OCI-LY7 (cell line): ENCODE results near the gene PCK1. TPM values are rescaled to one million over a fixed set of nuclear protein-coding genes. Genes with fewer than 3 reads are reported as not detected.

Experiments used
- BruUV-seq: library from RNA; stranded (reverse); fragments of 400-500 nt; replicated peaks from 2 replicates; lab custom pipeline; 2021; lab: Mats Ljungman, UMichigan
- CTCF ChIA-PET: fragments of 300-600 bp; sonication (Branson Sonifier 250); formaldehyde crosslinking; loops from one replicate; lab custom pipeline; 2022; ENCODE audit warnings: antibody characterized with exemption; ENCODE audit not compliant: unreplicated experiment; lab: Charles Lee
- POLR2A ChIA-PET: fragments of 300-600 bp; sonication (Branson Sonifier 250); formaldehyde crosslinking; loops from one replicate; lab custom pipeline; 2022; ENCODE audit warnings: antibody characterized with exemption; lab: Charles Lee
- DNase-seq: peaks from one replicate; pipeline ENCODE4 v3.0.0-alpha.2; 2015; ENCODE audit warnings: low spot score
- H2AFZ ChIP-seq: fragments of 200-600 bp; sonication (generic), shearing (Covaris generic); 2 replicates; pipeline ENCODE4 v1.6.1; 2014; ENCODE audit warnings: mild to moderate bottlenecking, antibody characterized with exemption, low read length, moderate library complexity
- H3K27ac ChIP-seq: fragments of 200-600 bp; sonication (generic); 2 replicates; pipeline ENCODE4 v1.5.1; 2014; ENCODE audit warnings: mixed run types, low read depth, mild to moderate bottlenecking, moderate library complexity, low read length, inconsistent platforms; ENCODE audit not compliant: poor library complexity, severe bottlenecking
- H3K36me3 ChIP-seq: fragments of 200-600 bp; sonication (generic); 2 replicates; pipeline ENCODE4 v1.6.1; 2014; ENCODE audit warnings: mild to moderate bottlenecking, antibody characterized with exemption, low read length, moderate library complexity, mixed read lengths; ENCODE audit not compliant: insufficient read depth
- H3K4me1 ChIP-seq: fragments of 200-600 bp; sonication (generic); 2 replicates; pipeline ENCODE4 v1.5.1; 2014; ENCODE audit warnings: mild to moderate bottlenecking, low read length; ENCODE audit not compliant: insufficient read depth, poor library complexity, severe bottlenecking
- H3K4me2 ChIP-seq: fragments of 200-600 bp; sonication (generic); 2 replicates; pipeline ENCODE4 v1.6.1; 2014; ENCODE audit warnings: mild to moderate bottlenecking, low read length
- H3K4me3 ChIP-seq: fragments of 200-600 bp; sonication (generic); 2 replicates; pipeline ENCODE4 v1.5.1; 2014; ENCODE audit warnings: mild to moderate bottlenecking, low read depth, low read length; ENCODE audit not compliant: poor library complexity, severe bottlenecking
- H3K79me2 ChIP-seq: fragments of 200-600 bp; sonication (generic); 2 replicates; pipeline ENCODE4 v1.6.1; 2016; ENCODE audit warnings: low read depth, mild to moderate bottlenecking, low read length, moderate library complexity, mixed read lengths; ENCODE audit not compliant: insufficient read depth
- H3K9me2 ChIP-seq: fragments of 200-600 bp; sonication (generic); 2 replicates; pipeline ENCODE4 v1.6.1; 2016; ENCODE audit warnings: mild to moderate bottlenecking, low read length, mixed read lengths; ENCODE audit not compliant: insufficient read depth
- H3K9me3 ChIP-seq: fragments of 200-600 bp; sonication (generic); 2 replicates; pipeline ENCODE4 v1.6.1; 2014; ENCODE audit warnings: mild to moderate bottlenecking, mixed run types, low read length, mixed read lengths
- H4K20me1 ChIP-seq: fragments of 200-600 bp; sonication (generic); 2 replicates; pipeline ENCODE4 v1.6.1; 2014; ENCODE audit warnings: mild to moderate bottlenecking, antibody characterized with exemption, low read length, moderate library complexity, mixed read lengths; ENCODE audit not compliant: insufficient read depth
- CTCF ChIP-seq: fragments of 200-600 bp; sonication (generic); conservative IDR thresholded peaks from 2 replicates; pipeline ENCODE4 v1.5.1; 2014; ENCODE audit warnings: mild to moderate bottlenecking, antibody characterized with exemption, low read length, moderate library complexity, mixed read lengths
- EZH2phosphoT487 ChIP-seq: fragments of 200-600 bp; sonication (generic); IDR thresholded peaks from 2 replicates; pipeline ENCODE4 v1.6.1; 2018; ENCODE audit warnings: low read depth, borderline replicate concordance, mild to moderate bottlenecking, mixed run types, antibody characterized with exemption, low read length, moderate library complexity, mixed read lengths
- intact Hi-C: fragments of 100-400 bp; cut with micrococcal nuclease; formaldehyde crosslinking; loops from one replicate; pipeline ENCODE4 v1.10.0; 2022; ENCODE audit not compliant: unreplicated experiment
- total RNA-seq, 2 experiments: library from RNA; depleted of rRNA in 1 of 2; stranded (reverse); fragments of >200 nt in 1 of 2; shearing (Covaris generic) in 1 of 2; gene quantifications; 2 replicates each; pipeline ENCODE4 v1.2.3, GENCODE V29; 2014 to 2022

The PCK1 gene
- total RNA-seq, 2 experiments from 2014 or later: 6.9 to 13.0 TPM

GRCh38 chr20:57573894-57574293 lies 13.0 kb downstream of the PCK1 start:
- BruUV-seq: no TSS peak
- TF ChIP-seq EZH2phosphoT487 (no peak), CTCF (peak; percentile 81)
- H3K4me3 ChIP-seq: no peak overlapping the region
- H3K36me3 ChIP-seq: no peaks in the 10 kb centered on the region
- H3K9me2 ChIP-seq: no peaks in the 10 kb centered on the region
- no peaks in the 10 kb centered on the region for H3K4me1 ChIP-seq
- peak; percentile 44 for DNase-seq
- intact Hi-C loops: no loop called here
- H4K20me1 ChIP-seq: no peaks in the 10 kb centered on the region; the same call in 1 of the 2 replicates
- no peaks in the 10 kb centered on the region for H3K9me3 ChIP-seq
- CTCF ChIA-PET: no interaction called here
- no peak overlapping the region for H3K27ac ChIP-seq
- no peak overlapping the region for H3K4me2 ChIP-seq
- H2AFZ ChIP-seq: no peak overlapping the region
- no peaks in the 10 kb centered on the region for H3K79me2 ChIP-seq
- POLR2A ChIA-PET: no interaction called here

- DNase-seq: no peak
These were observed 14.0 kb downstream of the PCK1 start for GRCh38 chr20:57574954-57575353.

More at GRCh38 chr20:57574954-57575353, 14.0 kb downstream of the PCK1 start:
- intact Hi-C loops: no loop called here
- no TSS peak for BruUV-seq
- H3K4me1 ChIP-seq: no peaks in the 10 kb centered on the region
- H3K27ac ChIP-seq: no peak overlapping the region
- CTCF ChIA-PET: no interaction called here
- H3K9me2 ChIP-seq: no peaks in the 10 kb centered on the region
- H3K79me2 ChIP-seq: no peaks in the 10 kb centered on the region
- no peaks in the 10 kb centered on the region; the same call in 1 of the 2 replicates for H4K20me1 ChIP-seq
- POLR2A ChIA-PET: interaction anchor here (0.6 kb wide), 1 partner anchor 66 kb away, joined by 4 read pairs; no protein-coding TSS in a partner anchor
- no peak overlapping the region for H3K4me3 ChIP-seq
- no peaks in the 10 kb centered on the region for H3K9me3 ChIP-seq
- TF ChIP-seq EZH2phosphoT487: no peak
- TF ChIP-seq CTCF: no peak
- no peak overlapping the region for H2AFZ ChIP-seq
- no peaks in the 10 kb centered on the region for H3K36me3 ChIP-seq
- H3K4me2 ChIP-seq: no peak overlapping the region
